ENCODE results near the gene LRRC72.
"Not testable (repeated sequence)": the region's sequence is repeated elsewhere in the genome, so short reads cannot be mapped to it uniquely, and the experiment has no call there.

LRRC72 gene

DNA sequence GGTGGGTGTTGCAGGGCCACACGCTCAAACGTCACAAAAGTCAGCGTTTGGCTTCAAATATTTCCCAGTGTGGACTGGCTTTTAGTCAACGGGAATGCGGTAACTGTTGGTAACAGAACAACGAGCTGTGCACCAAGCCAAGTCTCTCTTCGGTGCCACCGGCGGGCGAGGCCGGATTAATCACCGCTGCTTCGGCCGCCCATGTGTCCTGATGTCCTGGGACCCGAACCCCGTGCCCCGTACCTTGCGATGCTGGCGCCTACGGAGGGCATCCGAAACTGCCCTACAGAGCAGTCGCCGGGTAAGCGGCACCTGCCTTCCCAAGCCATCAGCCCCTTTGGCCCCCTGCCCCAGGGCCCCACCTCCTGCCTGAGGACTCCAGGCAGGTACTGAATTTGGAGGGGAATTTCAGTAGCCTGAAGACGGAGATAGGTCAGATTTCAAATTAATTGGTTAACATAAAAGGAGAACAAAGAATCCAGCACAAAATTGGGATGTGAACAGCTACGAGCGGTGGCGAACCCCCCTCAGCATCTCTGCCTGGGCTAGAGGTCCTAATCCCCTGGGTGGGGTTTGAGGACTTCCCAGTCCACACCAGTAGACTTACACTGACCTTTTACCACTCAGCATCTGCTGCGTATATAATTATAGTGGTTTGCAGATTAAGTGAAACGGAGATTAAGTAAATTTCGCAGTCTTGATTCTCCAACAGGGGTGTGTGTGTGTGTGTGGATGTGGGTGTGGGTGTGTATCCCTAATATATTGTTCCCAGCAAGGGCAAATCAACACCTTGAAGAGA, at the start of gene LRRC72:
LRRC72 (plus strand) TSS at position 84 of the 799 bp plus-strand sequence; CDS start at position 212, 128 bp downstream.
- DNase-seq (ENCODE audit: low read depth) = no peak

DNA sequence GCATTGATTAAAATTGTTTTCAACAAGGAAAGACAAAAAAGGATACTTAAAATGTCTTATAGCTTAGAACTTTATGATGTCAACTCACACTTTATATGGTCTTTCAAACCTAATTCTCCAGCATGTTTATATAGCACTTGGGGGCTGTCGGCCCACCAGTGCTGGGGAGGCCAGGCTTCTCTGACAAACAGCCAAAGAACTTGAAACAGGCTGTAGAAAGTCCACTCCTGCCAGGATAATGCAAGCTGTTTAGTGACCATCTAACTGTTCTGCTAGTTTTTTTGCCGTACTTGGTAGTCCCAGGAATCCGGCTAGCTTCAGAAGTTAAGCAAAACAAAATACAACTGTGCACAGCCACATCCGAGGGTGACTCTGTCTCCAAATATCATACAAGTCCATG, 47.5 kb upstream of the LRRC72 start:
- DNase-seq (ENCODE audit: low read depth) = no peak

DNA sequence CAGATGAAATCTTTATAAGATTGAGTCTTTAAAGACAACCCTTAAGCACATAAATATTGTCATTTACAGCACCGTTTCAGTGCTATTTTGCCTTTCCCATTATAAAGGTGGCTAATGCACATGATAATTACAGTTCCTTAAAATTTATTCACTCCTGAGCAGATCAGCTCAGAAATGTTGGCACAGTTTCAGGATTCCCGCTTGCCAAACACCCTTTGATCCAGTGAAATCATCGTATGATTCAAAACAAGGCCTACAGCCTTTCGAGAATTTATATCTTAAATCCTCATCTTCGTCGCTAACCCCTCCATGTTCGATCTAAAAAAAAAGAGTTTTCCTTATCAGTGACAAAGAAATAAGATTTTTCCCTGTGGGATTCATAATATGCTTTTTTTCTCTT, 47.0 kb upstream of the LRRC72 start:
- no peak for DNase-seq (ENCODE audit: low read depth)

DNA sequence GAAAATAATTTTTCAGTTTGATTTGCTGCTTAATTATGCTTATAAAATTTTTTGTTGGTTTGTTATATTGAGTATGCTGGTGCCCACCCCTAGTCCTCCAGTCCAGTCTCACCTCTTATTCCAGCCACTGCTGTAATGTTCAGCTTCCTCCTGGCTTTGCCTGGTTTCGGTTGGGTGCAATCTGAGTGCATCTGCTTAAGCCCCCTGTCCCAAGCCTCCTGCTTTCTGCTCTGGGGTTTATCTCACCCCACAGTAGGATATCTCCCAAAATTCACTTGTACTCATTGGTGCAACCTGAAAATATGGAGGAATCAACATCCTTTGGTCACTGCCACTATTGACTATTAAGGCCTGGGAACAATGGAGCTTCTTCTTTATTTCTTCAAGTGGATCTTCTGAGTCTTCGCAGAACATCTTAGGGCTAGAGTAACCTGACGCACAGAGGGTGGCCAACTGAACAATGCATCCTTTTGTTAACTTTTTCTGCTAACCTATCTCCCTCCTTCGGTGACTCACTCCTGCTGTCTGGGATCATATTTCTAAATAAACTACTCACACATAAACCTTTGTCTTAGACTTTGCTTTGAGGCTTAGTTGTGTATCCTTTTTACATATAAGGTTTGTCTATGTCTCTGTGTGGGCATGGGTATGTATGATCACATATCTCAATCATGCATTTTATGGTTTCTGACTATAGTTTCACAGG, 42.0 kb upstream of the LRRC72 start:
- DNase-seq (ENCODE audit: low read depth) = no peak

DNA sequence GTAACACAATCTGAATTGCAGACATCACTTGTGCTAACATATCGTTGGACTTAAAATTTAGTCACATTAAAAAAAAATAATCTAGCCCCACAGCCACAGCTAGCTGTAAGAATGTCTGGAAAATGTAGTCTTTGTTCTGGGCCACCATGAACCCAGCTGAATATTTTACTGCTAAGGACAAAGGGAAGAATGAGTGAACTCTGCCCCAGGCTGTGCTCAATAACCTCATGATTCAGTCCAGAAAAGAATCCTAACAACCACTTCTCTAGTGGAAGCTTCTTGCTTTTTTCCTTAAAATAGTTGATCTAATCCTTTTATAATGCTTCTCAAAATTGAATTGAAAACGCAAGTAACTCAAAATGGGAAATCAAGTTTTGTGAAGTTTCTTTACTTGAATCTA, 35.5 kb upstream of the LRRC72 start:
- DNase-seq (ENCODE audit: low read depth) = no peak

DNA sequence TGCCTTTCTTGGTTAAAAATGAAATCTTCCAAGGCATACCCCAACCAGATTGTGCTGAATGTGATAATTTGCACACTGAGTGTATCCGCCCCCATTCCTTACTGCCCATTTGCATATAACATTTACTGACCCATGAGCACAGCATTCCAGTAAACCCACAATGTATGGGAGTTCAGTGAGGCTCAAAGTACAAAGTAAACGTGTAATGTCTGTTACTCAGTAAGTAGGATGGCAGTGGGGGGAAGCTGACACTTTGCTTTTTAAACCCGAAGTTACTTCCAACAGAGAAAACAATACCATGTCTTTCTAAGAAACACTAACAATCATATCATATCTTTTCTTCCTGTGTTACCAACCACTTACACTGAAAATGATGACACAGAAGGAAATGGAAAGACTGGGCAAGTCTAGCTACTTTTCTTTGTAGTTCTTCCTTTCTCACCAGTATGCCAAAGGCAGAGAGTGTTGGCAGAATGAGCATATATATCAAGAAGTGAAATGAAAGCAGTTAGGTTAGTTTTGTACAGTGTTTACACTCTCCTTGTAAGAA, 34.0 kb upstream of the LRRC72 start:
- DNase-seq (ENCODE audit: low read depth) = no peak

DNA sequence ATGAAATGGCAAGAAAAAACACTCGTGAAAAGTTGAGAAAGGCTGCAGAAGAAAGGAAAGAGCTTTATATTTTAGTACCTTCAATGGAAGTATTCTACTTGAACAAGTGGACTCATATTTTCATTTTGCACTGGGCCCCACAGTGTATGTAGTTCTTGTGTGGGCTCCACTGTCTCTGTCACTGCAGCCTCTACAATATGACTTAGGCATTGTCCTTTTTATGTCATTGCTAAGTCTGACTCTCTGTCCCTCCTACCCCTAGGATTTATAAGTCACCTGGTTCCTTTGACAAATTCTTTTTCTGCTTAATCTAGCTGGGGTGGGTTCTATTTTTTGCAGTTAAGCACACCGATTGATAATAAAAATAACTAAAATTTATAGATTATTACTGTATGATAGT, 33.4 kb upstream of the LRRC72 start:
- DNase-seq (ENCODE audit: low read depth) = no peak

DNA sequence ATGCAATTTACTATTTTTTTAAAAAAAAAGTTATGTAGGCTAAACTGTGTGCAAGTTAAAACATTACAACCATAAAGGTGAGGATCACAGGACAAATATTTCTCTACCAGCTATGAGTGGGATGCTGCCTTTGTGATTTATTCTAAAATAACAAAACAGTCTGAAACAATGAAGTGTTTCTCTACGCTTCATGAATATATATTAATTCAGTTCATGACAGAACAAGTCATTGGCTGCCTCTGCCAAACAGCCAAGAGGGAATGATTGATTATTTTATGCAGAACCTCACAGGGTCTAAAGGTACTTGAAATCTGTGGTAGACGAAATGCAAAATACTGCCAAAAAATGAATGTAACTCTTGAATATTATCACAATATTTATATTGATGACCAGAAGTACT, 32.1 kb upstream of the LRRC72 start:
- DNase-seq (ENCODE audit: low read depth) = no peak

DNA sequence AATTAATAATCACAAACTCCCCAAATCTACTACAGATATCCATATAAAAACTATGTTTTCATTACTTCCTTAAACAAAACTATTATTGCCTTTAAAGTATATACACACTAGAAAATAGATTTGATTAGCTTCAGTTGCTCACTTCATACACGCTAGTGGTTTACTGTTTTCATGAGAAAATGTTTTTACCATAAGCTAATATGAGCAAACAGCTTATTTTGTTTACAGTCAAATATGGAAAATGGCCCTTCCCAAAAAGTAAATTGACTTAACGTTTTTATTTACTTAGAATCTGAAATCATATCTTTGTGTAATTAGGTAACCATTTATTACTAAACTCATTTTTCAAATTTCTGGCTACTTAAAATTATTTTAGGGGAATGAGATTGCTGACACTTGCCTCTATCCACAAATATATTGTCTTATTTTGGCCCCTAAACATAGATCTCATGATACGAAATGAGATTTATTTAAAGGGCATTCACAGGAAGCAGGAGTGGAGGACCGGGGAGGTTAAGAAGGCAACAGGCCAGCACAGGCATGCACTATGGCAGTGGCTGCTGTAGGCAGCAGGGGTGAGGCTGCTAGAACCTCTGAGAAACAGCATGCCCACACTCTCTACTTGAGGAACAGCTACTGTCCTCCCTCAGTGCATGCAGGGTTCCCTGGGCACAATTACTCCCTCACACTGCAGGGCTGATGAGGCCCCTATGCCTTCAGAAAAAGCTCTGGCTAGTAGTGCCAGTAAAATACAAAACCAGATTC, 31.5 kb upstream of the LRRC72 start:
- no peak for DNase-seq (ENCODE audit: low read depth)

DNA sequence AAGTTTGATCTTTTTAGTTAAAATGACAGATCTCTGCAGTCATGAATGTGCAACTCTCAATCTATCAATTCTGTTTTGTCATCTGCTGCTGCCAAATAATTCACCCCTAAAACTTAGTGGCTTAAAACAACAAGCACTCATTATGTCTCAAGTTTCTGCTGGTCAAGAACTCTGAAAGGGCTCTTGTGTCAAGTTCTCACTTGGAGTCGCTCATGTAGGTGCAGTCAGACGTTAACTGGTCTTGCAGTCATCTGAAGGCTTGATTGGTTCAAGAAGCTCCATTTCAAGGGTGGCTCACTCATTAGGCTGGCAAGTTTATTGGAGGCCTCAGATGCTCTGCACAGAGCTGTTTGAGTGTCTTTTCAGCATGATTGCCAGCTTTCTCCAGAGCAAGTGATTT, 28.5 kb upstream of the LRRC72 start:
- DNase-seq (ENCODE audit: low read depth) = no peak

DNA sequence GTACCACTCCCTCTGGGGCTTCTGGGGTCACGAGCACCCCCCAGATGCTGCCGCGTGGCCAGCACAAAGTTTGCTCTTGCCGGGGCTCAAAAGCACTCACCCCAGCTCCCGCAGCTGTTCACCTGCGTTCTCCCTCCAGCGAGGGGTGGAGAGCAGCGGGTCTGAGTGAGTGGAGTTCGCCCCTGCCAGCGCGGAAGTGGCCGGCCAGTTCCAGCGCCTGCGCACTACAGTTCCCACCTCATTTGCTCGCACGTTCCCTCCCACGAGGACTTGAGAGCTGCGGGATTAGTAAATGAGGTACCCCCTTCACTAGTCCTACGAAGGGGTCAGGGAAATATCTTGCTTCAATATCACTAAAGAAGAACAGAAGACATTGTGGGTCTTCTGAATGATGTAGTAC, 24.3 kb upstream of the LRRC72 start:
- DNase-seq (ENCODE audit: low read depth) = no peak

DNA sequence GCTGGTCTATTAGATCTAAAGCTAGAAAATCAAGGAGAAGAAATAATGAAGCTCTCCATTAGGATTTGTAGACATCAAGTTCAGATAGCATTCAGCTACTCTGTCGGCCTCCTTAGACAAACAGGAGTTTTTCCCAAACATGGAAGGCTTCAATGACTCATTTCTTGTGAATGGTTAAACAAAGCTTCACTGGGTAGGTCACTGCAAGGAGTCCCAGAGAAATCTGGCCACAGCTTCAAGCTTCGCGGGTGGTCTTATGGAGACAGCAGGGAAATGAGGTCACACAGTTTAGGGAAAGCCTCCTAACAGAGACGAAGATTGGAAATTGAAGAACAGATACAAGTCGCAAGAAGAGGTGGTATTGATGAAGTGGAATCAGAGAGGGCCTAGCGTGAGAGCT, 22.6 kb upstream of the LRRC72 start:
- no peak for DNase-seq (ENCODE audit: low read depth)

DNA sequence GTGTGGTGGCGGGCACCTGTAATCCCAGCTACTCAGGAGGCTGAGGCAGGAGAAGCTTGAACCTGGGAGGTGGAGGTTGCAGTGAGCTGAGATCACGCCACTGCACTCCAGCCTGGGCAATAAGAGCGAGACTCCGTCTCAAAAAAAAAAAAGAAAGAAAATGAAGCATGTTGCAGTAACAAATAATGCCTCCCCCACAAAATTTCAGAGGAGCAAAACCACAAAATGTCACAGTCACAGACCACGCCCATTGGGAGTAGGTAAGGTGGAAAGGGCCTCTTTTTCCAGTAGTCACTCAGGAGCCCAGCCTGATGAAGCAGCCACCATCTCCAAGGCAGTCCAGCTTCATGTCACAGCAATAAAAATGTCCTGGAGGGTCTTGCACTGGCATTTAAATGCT, 20.2 kb upstream of the LRRC72 start:
- not testable (repeated sequence) for DNase-seq (ENCODE audit: low read depth)

DNA sequence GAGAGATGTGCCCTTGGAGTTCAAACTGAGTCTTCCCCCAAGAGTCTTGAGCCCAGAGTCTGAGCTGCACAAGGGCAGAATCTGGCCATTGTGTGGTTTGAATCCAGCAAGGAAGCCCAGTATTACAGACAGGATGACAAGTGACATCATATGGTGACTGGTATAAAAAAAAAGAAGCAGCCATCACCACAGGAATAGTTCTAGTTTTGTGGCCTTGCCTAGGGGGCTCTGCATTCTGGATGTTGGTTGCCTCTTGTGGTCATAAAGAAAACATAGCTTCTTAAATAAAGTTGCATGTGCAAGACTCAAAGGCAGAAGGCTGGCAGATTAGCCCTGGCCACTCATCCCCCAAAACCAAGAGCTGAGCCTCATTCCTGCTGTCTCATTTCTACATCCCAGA, 16.8 kb upstream of the LRRC72 start:
- no peak for DNase-seq (ENCODE audit: low read depth)

DNA sequence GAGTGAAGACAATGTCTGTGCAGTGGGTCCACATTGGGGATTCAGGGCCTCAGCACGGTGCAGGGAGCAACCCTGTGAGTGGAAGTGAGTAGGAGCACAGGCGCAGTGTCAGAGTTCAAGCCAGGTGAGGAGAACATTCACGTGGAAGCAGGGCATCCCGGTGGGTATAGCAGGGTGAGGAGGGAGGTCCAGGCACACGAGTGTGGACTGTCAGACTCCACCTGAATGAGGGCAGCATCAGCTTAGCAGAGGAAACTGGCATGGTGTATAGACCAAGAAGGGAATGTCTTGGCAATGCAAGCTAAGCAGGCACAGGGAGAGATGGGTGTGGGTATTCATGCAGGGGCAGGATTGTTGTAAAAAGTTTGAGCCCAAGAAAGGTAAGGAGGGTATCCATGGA, 15.3 kb upstream of the LRRC72 start:
- DNase-seq (ENCODE audit: low read depth) = no peak

DNA sequence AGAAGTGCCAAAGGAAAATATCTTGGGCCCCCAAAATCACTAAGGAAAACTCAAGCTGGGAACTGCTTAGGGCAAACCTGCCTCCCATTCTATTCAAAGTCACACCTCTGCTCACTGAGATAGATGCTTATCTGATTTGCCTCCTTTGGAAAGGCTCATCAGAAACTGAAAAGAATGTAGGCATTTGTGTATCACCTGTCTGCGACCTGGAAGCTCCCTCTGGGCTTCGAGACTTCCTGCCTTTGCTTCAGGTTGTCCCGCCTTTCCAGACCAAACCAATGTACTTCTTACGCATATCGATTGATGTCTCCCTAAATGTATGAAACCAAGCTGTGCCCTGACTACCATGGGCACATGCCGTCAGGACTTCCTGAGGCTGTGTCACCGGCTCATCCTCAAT, 14.5 kb upstream of the LRRC72 start:
- no peak for DNase-seq (ENCODE audit: low read depth)

DNA sequence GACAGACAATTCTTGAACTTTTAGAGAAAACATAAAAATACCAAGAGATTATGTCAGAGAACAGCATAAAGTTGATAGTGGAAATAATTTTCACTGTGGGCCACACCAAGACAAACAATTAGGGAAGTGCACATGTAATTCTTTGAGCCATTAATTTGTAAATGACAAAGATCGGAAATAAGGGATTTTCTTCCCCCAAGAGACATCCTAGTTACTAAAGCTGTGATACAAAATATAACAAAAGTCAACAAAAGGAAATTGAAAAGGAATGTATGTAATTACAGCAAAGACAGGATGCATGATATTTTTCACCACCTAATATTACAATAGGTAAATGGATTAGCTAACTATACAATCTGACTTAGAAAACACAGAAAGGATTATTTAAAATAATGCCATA, 12.4 kb upstream of the LRRC72 start:
- DNase-seq (ENCODE audit: low read depth) = no peak

DNA sequence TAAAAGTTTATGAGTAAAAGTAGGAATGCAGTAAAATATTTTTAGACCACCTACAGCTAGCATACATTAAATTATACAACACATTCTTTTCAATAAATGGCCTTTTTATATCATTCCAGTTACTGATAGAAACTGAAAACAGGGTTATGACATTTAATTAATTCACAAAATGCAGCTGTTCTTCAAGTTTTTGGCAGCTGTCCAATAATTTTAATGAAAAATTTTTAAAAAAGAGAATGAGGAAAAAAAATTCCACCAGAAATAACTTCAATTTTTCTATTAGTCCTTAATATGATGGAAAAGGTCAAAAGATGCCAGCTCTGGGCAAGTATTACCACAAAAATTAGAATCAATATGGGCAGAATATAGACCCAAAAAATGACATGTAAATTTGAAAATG, 11.9 kb upstream of the LRRC72 start:
- DNase-seq (ENCODE audit: low read depth) = no peak

DNA sequence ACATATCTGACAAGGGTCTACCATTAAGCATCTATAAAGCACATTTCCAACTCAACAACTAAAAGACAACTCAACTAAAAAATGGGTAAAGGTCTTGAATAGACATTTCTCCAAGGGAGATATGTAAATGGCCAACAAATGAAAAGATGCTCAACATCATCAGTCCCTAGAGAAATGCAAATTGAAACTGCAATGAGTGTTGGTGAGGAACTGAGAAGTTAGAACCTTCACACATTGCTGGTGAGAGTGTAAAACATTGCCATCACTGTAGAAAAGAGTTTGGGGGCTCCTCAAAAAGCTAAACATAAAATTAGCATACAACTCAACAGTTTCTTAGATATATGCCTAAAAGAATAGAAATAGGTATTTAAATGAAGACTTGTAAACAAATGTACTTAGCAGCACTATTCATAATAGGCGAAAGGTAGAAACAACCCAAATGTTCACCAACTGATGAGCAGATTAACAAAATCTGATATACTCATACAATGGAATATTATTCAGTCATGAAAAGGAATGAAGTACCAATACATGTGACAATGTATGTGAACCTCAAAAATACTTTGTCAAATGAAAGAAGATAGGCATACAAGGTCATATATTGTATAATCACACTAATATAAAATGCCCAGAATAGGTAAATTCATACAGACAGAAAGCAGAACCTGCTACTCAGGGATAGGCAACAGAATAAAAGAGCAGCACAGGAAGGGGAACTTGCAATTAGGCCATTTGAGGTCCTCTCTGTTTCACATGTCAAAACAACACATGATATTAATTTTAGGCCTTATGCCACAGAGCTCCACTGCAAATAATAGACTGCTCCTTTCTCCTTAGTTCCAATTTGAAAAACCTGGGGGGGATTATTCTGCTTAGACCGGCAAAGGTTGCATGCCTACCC, 10.6 kb upstream of the LRRC72 start:
- no peak for DNase-seq (ENCODE audit: low read depth)

DNA sequence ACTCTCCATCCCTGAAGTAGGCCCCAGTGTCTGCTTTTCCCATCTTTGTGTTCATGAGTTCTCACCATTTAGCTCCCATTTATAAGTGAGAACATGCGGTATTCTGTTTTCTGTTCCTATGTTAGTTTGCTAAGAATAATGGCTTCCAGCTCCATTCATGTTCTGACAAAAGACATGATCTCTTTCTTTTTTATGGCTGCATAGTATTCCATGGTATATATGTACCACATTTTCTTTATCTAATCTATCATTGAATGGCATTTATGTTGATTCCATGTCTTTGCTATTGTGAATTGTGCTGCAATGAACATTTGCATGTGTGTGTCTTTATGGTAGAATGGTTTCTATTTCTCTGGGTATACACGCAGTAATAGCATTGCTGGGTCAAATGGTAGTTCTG, 6.6 kb upstream of the LRRC72 start:
- DNase-seq (ENCODE audit: low read depth) = not testable (repeated sequence)

DNA sequence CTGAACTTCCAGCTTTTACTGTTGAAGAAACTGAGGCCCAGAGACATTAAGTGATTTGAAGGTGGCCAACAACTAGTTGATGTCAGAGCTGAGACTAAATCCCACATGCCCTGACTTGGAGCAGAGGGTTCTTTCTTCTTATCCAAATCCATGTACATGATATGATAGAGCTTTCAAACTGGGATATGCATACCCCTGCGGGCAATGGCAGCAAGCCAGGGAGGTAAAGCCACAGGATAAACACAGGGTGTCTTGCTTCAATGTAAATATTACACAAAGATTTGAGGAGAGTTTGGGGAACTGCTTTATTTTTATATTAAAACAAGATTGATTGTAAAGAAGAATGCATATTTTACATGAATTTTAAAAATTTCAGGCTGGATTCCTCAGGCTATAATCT, 2.3 kb upstream of the LRRC72 start:
- DNase-seq (ENCODE audit: low read depth) = no peak

DNA sequence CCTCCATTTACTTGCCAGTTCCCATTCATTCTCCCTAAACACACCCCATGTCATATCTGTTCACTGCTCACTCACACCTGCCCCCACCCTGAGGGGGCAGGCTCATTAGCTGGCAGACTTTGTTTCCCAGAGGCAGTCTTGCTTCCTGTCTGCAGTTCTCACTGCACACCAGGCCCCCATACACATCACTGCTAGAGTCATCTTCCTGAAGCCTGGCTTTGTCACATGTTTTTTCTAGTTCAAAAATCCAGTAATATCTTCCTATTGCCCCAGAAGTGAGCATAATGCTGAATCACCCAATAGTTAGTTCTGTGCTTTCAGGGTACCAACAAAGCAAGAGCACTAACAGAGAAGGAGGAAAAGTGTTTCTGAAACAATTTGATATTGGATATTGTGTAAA, 1.9 kb downstream of the LRRC72 start:
- no peak for DNase-seq (ENCODE audit: low read depth)

All from activated T-cell treated with anti-CD3 and anti-CD28 coated beads for 24 hours (primary cell).